Keratinocyte (primary cell): Measurements from ENCODE around the gene GAL. TPM values are rescaled to one million over a fixed set of nuclear protein-coding genes. Genes with fewer than 3 reads are reported as not detected.

Experiments
- DNase-seq: peaks from one replicate; pipeline ENCODE4 v3.0.0-alpha.2; 2011; ENCODE audit warnings: low read depth, missing footprints, low spot score
- FAIRE-seq: peaks from 2 replicates; lab custom pipeline; 2011; peaks lifted over from hg19 to GRCh38; lab: Jason Lieb, UNC
- H2AFZ ChIP-seq: 2 replicates; pipeline ENCODE4 v1.6.0; 2012; ENCODE audit warnings: low read length, control low read depth, inconsistent platforms; ENCODE audit not compliant: control insufficient read depth
- H3K27ac ChIP-seq: 2 replicates; pipeline ENCODE4 v1.5.1; 2011; ENCODE audit warnings: low read length; ENCODE audit not compliant: control insufficient read depth, insufficient read depth
- H3K27me3 ChIP-seq: 3 replicates; pipeline ENCODE4 v1.6.0; 2011; ENCODE audit warnings: low read length; ENCODE audit not compliant: control insufficient read depth, insufficient read depth; ENCODE audit errors: extremely low read depth
- H3K36me3 ChIP-seq, 2 experiments: 2 replicates in 1 of 2; 3 replicates in 1 of 2; pipeline ENCODE4 v1.5.1; 2011; ENCODE audit warnings: low read length in 2 of 2, mild to moderate bottlenecking in 1 of 2; ENCODE audit not compliant: control insufficient read depth in 2 of 2, insufficient read depth in 2 of 2; ENCODE audit errors: extremely low read depth in 1 of 2
- H3K4me1 ChIP-seq: 3 replicates; pipeline ENCODE4 v1.5.1; 2011; ENCODE audit warnings: low read length; ENCODE audit not compliant: control insufficient read depth, insufficient read depth; ENCODE audit errors: extremely low read depth
- H3K4me2 ChIP-seq: 3 replicates; pipeline ENCODE4 v1.6.0; 2011; ENCODE audit warnings: low read depth, low read length; ENCODE audit not compliant: control insufficient read depth, insufficient read depth; ENCODE audit errors: extremely low read depth
- H3K4me3 ChIP-seq, 3 experiments: fragments of 200-600 bp in 1 of 3; sonication (generic) in 1 of 3; 2 replicates in 2 of 3; 3 replicates in 1 of 3; pipeline ENCODE4 v1.5.1; 2011 to 2016; ENCODE audit warnings: low read length in 3 of 3, mild to moderate bottlenecking in 3 of 3, control low read depth in 2 of 3, inconsistent platforms in 1 of 3, low read depth in 1 of 3, mixed read lengths in 1 of 3, mixed run types in 1 of 3, moderate library complexity in 1 of 3; ENCODE audit not compliant: control insufficient read depth in 2 of 3, insufficient read depth in 2 of 3; ENCODE audit errors: extremely low read depth in 1 of 3
- H3K79me2 ChIP-seq: 2 replicates; pipeline ENCODE4 v1.6.0; 2012; ENCODE audit warnings: low read length; ENCODE audit not compliant: control insufficient read depth, insufficient read depth
- H3K9ac ChIP-seq: 3 replicates; pipeline ENCODE4 v1.6.0; 2011; ENCODE audit warnings: low read length; ENCODE audit not compliant: control insufficient read depth, insufficient read depth; ENCODE audit errors: extremely low read depth
- H3K9me1 ChIP-seq: 3 replicates; pipeline ENCODE4 v1.6.0; 2011; ENCODE audit warnings: low read length; ENCODE audit not compliant: control insufficient read depth, insufficient read depth; ENCODE audit errors: extremely low read depth
- H3K9me3 ChIP-seq: 2 replicates; pipeline ENCODE4 v1.5.1; 2012; ENCODE audit warnings: low read depth, low read length; ENCODE audit not compliant: control insufficient read depth
- H4K20me1 ChIP-seq: 3 replicates; pipeline ENCODE4 v1.6.0; 2011; ENCODE audit warnings: low read length; ENCODE audit not compliant: control insufficient read depth, insufficient read depth; ENCODE audit errors: extremely low read depth
- CTCF ChIP-seq, 3 experiments: IDR thresholded peaks in 1 of 3; conservative IDR thresholded peaks in 1 of 3; optimal IDR thresholded peaks in 1 of 3; 2 replicates in 2 of 3; 3 replicates in 1 of 3; pipeline versions ENCODE3 to v1.5.1; 2011; ENCODE audit warnings: low read length in 3 of 3, mild to moderate bottlenecking in 3 of 3, moderate library complexity in 2 of 3, control low read depth in 1 of 3, inconsistent platforms in 1 of 3; ENCODE audit not compliant: insufficient read depth in 2 of 3; ENCODE audit errors: extremely low read depth in 1 of 3
- EZH2 ChIP-seq: IDR thresholded peaks from one replicate; pipeline ENCODE4 v1.6.1; 2012; ENCODE audit warnings: inconsistent platforms, mild to moderate bottlenecking, low read length, moderate library complexity
- dilution Hi-C: fragments of 300-500 bp; cut with MboI; formaldehyde crosslinking; loops from one replicate; pipeline ENCODE4 v1.7.0; 2020; ENCODE audit warnings: low sequenced_read_pairs; ENCODE audit not compliant: extremely low pct_ligation_motif_present
- polyA plus RNA-seq, 5 experiments: library from polyadenylated mRNA; depleted of rRNA in 3 of 5; stranded (reverse) in 3 of 5; stranded (forward) in 1 of 5; unstranded in 1 of 5; fragments of >200 nt; gene quantifications; 1 replicate in 1 of 5; 2 replicates in 3 of 5; 3 replicates in 1 of 5; pipeline versions ENCODE4 v1.2.1 to v1.2.3, GENCODE V29; 2011 to 2012; ENCODE audit warnings: missing spikeins in 2 of 5, low read depth in 1 of 5, low replicate concordance in 1 of 5

GAL gene
- polyA plus RNA-seq, 1 donor (not counting 4 experiments of a cell fraction or from before 2014, with no cell fraction given): 2.2 TPM

- Histone ChIP-seq H3K9me1 (no peaks in the 10 kb centered on the region), H3K27me3 (peaks cover 6% of the 10 kb centered on the region), H3K36me3 (no peaks in the 10 kb centered on the region), H3K79me2 (no peaks in the 10 kb centered on the region), H4K20me1 (no peaks in the 10 kb centered on the region), H3K9ac (no peak overlapping the region), H2AFZ (no peak overlapping the region), H3K4me3 (no peak overlapping the region), H3K9me3 (no peaks in the 10 kb centered on the region), H3K4me1 (no peaks in the 10 kb centered on the region), H3K4me2 (no peak overlapping the region), H3K27ac (no peak overlapping the region)
- FAIRE-seq (no peak), DNase-seq (no peak)
- no peak for TF ChIP-seq EZH2
- TF ChIP-seq CTCF (optimal IDR thresholded peaks at IDR 0.05 in 1 of 3, IDR thresholded peaks at IDR 0.05 in 1 of 3, conservative IDR thresholded peaks at IDR 0.05 in 1 of 3; ENCODE audit: extremely low read depth in 1 of 3, insufficient read depth in 2 of 3, low read length in 3 of 3): no peak
- dilution Hi-C loops: no loop called here
Measured at GRCh38 chr11:68661014-68661413, 23.3 kb upstream of the GAL start.

GRCh38 chr11:68661697-68662603 lies 22.4 kb upstream of the GAL start:
- Histone ChIP-seq H3K9me3 (no peaks in the 10 kb centered on the region), H3K36me3 (no peaks in the 10 kb centered on the region), H3K27ac (no peak overlapping the region), H4K20me1 (no peaks in the 10 kb centered on the region), H3K27me3 (peaks cover 6% of the 10 kb centered on the region), H3K9ac (no peak overlapping the region), H3K4me1 (no peaks in the 10 kb centered on the region), H3K4me3 (no peak overlapping the region), H3K9me1 (no peaks in the 10 kb centered on the region), H3K4me2 (no peak overlapping the region), H2AFZ (no peak overlapping the region), H3K79me2 (no peaks in the 10 kb centered on the region)
- no peak for DNase-seq
- dilution Hi-C loops: no loop called here
- no peak for FAIRE-seq
- TF ChIP-seq EZH2 (no peak), CTCF (optimal IDR thresholded peaks at IDR 0.05 in 1 of 3, IDR thresholded peaks at IDR 0.05 in 1 of 3, conservative IDR thresholded peaks at IDR 0.05 in 1 of 3; ENCODE audit: extremely low read depth in 1 of 3, insufficient read depth in 2 of 3, low read length in 3 of 3) (no peak)
